H4 (cell line): Measurements from ENCODE around the gene C2CD2. TPM values are rescaled to one million over a fixed set of nuclear protein-coding genes. Genes with fewer than 3 reads are reported as not detected.

Experiments used
- DNase-seq: peaks from one replicate; pipeline ENCODE4 v3.0.0-alpha.2; 2015; ENCODE audit warnings: low spot score
- total RNA-seq: library from RNA; depleted of rRNA; stranded (reverse); fragments of >200 nt; shearing (Covaris generic); gene quantifications from 2 replicates; pipeline ENCODE4 v1.2.3, GENCODE V29; 2014

C2CD2 gene
- total RNA-seq, 1 experiment from 2014 or later, result 15.7 TPM

GRCh38 chr21:41914965-41915364, 38.9 kb downstream of the C2CD2 start:
- DNase-seq, result no peak

GRCh38 chr21:41914358-41914757, 39.5 kb downstream of the C2CD2 start:
- no peak for DNase-seq

GRCh38 chr21:41913230-41913629, 40.6 kb downstream of the C2CD2 start:
- no peak for DNase-seq

DNA sequence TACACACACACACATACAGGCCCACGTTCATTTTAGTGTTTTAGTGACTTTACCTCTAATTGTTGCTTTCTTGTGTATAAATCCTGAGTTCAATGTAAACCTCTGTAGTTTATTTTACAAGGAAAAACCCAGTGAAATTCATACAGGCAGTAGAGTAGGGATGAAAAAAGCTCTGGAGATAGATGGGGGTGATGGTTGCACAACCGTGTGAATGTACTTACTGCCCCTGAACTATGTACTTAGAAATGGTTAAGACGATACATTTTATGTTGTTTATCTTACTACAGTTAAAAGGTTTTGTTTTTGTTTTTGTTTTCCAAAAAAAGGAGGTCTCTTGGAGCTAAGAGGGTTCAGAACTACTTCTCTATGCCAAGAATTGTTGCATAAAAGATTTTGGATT, 45.0 kb downstream of the C2CD2 start:
- no peak for DNase-seq

DNA sequence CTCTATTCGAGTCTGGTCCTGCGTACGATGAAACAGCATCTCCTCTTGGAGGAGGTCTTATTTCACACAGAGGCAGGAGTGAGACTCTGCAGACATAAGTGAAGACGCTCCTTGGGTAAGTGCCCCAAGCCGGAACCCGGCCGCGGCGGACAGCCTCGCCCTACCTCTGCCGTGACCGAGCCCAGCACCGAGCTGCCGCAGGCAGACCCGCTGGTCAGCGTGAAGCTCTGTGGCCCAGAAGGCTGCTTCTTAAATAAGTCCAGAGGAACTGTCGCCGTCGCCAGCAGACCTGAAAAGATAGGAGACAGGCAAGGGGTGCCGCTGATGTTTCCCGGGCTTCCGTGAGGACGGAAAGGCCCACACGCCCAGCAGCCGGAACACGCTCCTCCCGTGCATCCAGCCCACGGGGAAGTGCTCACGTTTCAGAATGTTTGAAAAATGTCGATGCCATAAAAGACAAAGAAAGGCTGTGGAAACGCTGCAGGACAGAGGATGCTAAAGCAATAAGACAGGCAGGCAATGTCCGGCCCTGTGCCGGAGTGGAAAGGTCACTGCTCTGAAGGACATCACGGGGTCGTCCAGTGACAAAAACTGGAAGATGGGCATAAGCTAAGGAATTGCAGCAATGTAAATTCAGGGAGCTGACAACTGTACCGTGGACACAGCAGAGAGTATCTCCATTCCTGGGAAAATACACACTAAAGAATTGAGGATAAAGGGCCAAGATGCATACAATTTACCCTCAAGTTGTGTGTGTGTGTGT, 46.1 kb downstream of the C2CD2 start:
- no peak for DNase-seq

- DNase-seq, result no peak
Measured at GRCh38 chr21:41906770-41907169, 47.0 kb downstream of the C2CD2 start.

DNA sequence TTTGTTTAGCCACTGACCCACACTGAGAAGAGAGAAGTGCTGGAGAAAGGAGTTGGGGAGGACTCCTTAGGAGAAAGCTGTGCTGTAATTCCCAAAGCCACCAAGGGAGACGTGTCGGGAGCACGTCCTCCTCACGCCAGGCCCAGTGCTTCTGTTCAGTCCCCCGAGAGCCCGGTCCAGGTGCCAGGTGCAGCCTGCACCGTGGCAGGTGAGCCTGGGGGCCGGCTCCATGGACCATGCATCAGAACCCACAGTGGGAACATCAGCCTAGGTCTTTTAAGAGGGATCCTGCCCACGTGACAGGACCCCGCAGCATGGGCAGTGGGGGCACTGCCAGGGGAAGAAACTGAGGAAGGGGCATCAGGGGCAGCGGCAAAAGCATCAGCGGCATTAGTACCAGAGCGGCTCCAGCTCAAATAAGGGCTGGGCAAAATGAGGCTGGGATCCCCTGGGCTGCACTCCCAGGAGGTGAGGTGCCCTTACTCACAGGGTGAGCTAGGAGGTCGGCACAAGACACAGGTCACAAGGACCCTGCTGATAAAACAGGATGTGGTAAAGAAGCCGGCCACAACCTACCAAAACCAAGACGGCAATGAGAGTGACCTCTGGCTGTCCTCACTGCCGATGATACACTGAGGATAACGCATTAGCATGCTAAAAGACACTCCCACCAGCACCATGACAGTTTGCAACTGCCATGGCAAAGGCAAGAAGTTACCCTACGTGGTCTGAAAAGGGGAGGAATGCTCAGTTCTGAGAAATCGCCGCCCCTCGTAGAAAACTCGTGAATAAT, 50.1 kb downstream of the C2CD2 start:
- DNase-seq, result no peak

- DNase-seq, result no peak
Measured at GRCh38 chr21:41902946-41903345, 50.9 kb downstream of the C2CD2 start.

DNA sequence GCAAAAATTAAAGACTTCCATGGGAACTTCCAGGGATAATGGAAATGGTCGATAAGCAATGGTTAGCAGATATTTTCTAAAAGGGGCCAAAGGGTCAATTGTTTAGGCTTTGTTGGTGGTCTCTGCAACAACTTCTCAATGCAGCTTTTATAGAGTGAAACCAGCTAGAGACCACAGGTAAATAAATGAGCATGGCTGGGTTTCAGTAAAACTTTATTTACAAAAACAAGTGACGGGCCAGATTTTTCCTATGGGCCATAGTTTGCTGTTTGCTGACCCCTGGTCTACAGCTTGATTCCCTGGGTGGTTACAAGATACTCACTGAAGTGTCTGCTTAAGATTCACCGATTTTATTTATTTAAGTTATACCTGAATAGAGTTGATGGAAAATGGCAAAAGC, 52.0 kb downstream of the C2CD2 start:
- no peak for DNase-seq

- no peak for DNase-seq
Measured at GRCh38 chr21:41901099-41901498, 52.7 kb downstream of the C2CD2 start.

- no peak for DNase-seq
Measured at GRCh38 chr21:41900401-41900800, 53.4 kb downstream of the C2CD2 start.

GRCh38 chr21:41899426-41900202, 54.2 kb downstream of the C2CD2 start:
- DNase-seq, result no peak

DNA sequence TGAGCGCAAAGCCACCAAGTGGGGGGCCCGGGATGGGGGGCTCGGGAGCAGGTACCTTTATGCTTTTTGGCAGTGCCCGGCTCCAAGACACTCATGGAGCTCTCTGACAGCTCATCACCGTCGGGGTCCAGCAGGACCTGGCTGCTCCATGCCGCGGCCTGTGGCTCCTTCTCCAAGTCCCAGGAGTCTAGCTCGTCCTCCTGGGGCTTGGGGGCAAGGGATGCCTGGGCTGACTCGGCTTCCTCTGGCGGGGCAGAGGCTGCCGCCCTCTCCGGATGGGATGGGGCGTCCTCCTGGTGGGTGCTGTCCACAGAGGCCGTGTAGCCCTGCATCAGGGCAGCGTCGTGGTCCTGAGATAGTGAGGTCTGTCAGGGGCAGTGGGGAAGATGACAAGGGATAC, 54.8 kb downstream of the C2CD2 start:
- DNase-seq, result no peak

GRCh38 chr21:41897700-41898099, 56.1 kb downstream of the C2CD2 start:
- no peak for DNase-seq

DNA sequence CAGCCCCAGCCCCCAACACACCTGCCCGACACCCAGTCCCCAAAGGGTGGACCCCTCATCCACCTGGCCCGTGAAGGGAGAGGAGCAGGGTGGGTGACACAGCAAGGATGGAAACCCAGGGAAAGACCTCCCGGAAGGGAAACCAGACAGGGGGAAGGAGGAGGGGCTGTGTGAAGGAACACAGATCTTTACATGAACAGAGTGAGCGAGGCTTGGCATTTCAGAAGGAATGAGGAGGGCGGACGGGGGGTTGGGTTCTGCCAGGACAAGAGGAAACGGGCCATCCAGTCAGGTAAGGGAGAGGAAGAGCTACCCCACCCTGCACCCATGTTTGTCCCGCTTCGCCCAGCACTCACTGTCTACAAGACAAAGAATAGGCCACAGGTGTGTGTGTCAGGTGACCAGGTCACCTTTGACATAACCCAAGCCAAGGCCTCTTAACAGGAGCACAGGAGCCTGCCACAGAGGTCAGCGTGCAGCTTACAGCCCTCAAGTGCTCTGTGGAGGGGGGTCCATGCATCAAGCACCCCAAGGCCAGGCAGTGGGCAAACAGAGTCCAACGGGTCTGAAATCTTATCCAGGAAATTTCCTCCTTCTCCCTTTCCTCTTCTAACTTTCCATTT, 56.7 kb downstream of the C2CD2 start:
- no peak for DNase-seq

DNA sequence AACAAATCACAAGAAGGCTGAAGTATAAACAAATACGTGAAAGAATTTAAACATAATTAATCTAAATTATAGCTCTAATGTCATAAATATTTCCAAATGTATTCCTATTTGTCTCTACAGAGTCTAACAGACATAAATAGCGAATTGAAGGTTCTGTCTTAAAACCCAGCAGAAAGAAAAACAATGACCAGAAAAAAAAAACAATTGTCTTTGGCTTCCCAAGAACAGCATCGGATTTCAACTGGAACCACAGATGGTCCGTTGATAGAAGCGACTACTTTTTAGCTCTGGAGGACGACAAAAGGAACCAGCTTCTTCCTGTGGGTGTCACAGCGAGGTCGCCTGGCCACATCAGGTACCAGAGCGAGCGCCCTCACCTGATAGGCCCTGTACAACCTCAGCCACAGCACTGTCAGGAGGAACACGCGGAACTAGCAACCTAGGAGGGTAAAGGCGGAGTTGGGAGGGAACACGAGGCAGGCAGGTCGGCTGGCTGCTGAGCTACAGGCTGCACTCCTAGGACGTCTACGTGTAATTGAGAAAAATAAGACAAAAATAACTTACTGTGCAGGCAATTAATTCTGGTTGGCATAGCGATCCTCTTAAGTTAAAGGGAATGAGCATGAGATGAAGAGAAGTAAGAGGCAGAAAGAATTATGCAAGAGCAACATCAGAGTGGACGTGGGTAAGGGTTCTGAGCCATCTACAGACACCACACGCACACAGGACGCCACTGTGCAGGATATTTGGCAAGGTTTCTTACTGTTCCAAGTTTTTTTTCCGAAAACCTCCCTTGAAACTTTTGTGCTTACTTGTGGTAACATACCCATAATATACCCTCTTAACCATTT, 58.0 kb downstream of the C2CD2 start:
- DNase-seq, result no peak

DNA sequence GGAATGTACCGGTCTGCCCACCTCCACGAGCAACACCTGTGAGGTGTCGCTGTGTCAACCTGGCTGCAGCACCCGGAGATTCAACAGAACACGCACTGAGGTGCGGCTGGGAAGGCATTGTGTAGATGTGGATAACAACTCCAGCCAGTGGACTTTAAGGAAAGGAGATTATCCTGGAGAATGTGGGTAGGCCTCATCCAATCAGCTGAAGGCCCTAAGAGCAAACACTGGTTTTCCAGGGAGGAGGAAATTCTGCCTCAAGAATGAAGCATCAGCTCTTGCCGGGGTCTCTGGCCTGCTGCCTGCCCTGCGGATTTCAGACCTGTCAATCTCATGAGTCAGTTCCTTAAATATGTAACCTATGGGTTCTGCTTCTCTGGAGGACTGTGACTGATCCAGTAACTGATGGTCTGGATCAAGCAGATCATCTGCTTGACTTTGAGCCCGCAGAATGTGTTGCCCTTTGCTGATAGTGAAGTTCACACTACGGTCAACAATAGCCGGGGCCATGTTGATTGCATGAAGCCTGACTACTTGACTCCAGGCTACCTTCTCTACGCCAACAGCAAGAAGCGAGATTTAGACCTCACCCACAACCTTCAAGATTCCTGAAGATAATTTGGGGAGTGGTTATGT, 58.8 kb downstream of the C2CD2 start:
- no peak for DNase-seq

- no peak for DNase-seq
Measured at GRCh38 chr21:41894511-41894910, 59.3 kb downstream of the C2CD2 start.

DNA sequence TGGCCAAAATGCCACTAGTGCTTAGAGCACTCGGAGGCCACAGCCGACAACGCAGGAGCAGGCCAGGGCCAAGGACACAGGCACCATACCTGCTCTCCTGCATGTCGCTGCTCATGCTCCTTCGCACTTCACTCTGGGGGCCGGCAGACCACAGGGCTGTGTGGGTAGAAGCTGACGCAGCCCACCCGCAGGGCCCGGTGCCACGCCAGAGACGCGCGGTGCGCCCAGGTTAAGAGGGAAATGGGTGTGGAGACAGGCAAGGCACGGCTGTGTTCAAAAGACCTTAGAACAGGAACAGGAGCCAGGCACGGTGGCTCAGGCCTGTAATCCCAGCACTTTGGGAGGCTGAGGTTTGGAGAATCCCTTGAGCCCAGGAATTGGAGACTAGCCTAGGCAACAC, 61.1 kb downstream of the C2CD2 start:
- no peak for DNase-seq

GRCh38 chr21:41891132-41891531, 62.7 kb downstream of the C2CD2 start:
- DNase-seq, result no peak

DNA sequence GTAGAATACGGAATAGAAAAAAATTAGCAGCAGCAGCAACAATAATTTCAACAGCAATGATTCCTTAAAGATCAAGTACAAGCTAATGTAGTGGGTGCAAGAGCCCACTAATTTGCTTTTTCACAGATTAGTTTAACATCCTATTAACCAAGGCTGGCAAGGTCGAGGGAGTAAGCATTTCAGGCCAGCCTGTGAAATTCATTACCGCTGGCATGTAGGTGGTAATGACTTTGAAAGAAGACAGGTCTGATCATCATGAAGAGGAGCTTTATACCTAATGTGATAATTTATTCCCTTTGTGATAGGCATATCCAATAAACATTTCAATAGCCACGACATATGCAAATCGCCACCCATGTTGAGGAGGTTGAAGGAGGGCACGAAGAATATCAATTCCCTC, 63.5 kb downstream of the C2CD2 start:
- no peak for DNase-seq
